22Rv1 (cell line): ENCODE measurements around the gene COL4A5.
"Not testable (repeated sequence)": the region's sequence is repeated elsewhere in the genome, so short reads cannot be mapped to it uniquely, and the experiment has no call there.

Source experiments
- H3K27ac ChIP-seq: fragments of 450-650 bp; 2 replicates; pipeline ENCODE4 v1.5.1; 2017
- CTCF ChIP-seq: fragments of 450-650 bp; IDR thresholded peaks from 2 replicates; pipeline ENCODE4 v1.5.1; 2017; ENCODE audit warnings: mild to moderate bottlenecking
- ZFX ChIP-seq: fragments of 450-650 bp; IDR thresholded peaks from 2 replicates; pipeline ENCODE4 v1.6.1; 2017; ENCODE audit warnings: antibody characterized with exemption, borderline replicate concordance

The COL4A5 gene

GRCh38 chrX:108456971-108457477 is 17.4 kb downstream of the COL4A5 start:
- no peak for TF ChIP-seq CTCF
- no peak for TF ChIP-seq ZFX
- no peak overlapping the region for H3K27ac ChIP-seq

- TF ChIP-seq ZFX (no peak), CTCF (no peak)
- no peak overlapping the region for H3K27ac ChIP-seq
Observed at GRCh38 chrX:108464604-108465003, 25.0 kb downstream of the COL4A5 start.

GRCh38 chrX:108468486-108468885 is 28.8 kb downstream of the COL4A5 start:
- TF ChIP-seq ZFX, result no peak
- no peak for TF ChIP-seq CTCF
- H3K27ac ChIP-seq, result no peak overlapping the region

- TF ChIP-seq ZFX (no peak), CTCF (no peak)
- H3K27ac ChIP-seq, result no peak overlapping the region
Observed at GRCh38 chrX:108473979-108474378, 34.3 kb downstream of the COL4A5 start.

GRCh38 chrX:108481528-108481927 is 41.9 kb downstream of the COL4A5 start:
- not testable (repeated sequence) for H3K27ac ChIP-seq

- H3K27ac ChIP-seq, result no peak overlapping the region
- TF ChIP-seq CTCF (no peak), ZFX (no peak)
Observed at GRCh38 chrX:108484251-108484650, 44.6 kb downstream of the COL4A5 start.

GRCh38 chrX:108485960-108486359 is 46.3 kb downstream of the COL4A5 start:
- H3K27ac ChIP-seq, result no peak overlapping the region
- TF ChIP-seq CTCF (no peak), ZFX (no peak)

- TF ChIP-seq CTCF (no peak), ZFX (no peak)
- no peak overlapping the region for H3K27ac ChIP-seq
Observed at GRCh38 chrX:108494406-108495090, 54.9 kb downstream of the COL4A5 start.
